ENCODE data around the gene IL1RN. TPM values are rescaled to one million over a fixed set of nuclear protein-coding genes. Genes with fewer than 3 reads are reported as not detected.

IL1RN gene
- total RNA-seq, 1 experiment from 2014 or later, result not detected

DNA sequence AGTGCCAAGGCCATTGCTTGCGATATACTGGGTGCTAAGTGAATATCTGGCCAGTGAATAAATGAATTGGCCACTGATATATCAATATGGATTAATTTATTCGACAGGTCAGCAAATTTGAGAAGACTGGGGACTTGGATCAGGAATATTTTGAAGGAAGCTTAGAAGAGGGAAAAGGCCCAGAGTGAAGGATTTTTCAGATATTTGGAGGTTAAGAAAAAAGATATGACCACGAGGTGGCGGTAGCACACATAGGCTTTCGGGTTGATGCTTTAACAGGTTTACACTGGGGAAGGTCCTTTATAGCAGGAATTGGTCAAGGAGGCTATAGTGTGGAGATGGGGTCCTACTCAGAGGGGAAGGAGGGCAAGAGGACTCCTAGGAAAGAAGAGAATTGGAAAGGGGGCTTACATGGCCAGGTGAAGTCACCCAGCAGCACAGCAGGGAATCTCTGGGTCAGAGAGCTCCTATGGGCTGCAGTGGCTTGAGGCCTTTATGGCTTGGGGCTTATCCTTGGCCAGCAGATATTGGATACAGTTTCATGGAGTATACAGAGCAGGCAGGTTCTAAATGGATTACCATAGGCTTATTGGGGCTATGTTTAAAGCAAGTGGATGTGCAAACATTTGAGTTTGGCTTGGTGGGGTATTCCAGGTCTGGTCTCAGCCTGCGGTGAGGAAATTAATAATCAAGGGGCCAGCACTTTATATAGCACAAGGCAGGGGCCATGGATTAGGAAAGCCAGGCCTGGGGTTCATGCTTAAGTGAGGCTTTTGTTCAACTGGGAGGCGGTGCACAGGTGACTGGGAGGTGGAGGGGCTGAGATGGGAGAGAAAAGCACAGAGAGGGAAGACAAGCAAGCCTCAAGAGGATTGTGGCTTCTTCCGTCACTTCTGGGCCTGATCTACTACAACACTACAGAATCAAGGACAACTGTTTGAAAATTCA lies 9.7 kb downstream of the IL1RN start:
- H3K27me3 ChIP-seq (replicated peaks; ENCODE audit: control insufficient read depth, insufficient read depth, low read length), result no peaks in the 10 kb centered on the region
- BruUV-seq (replicated peaks), result no TSS peak
- H3K36me3 ChIP-seq (ENCODE audit: control insufficient read depth, insufficient read depth, low read length), result no peaks in the 10 kb centered on the region
- Mint-ChIP-seq H3K9me3 (ENCODE audit: unreplicated experiment) (no peaks in the 10 kb centered on the region), H3K4me1 (ENCODE audit: low read depth, unreplicated experiment) (peaks cover 12% of the 10 kb centered on the region), H3K27ac (ENCODE audit: unreplicated experiment) (no peak overlapping the region), H3K27me3 (ENCODE audit: insufficient read depth, unreplicated experiment) (no peaks in the 10 kb centered on the region), H3K4me3 (ENCODE audit: unreplicated experiment) (no peak overlapping the region), H3K36me3 (ENCODE audit: insufficient read depth, unreplicated experiment) (no peaks in the 10 kb centered on the region)
- no peaks in the 10 kb centered on the region for H3K9me3 ChIP-seq
- H3K4me1 ChIP-seq, result peaks cover 12% of the 10 kb centered on the region
- POLR2A ChIA-PET, result no interaction called here
- peak in 1 of 2 experiments; percentile 65 for DNase-seq
- no peak overlapping the region for H3K4me3 ChIP-seq (ENCODE audit: low read depth, low read length)
- CTCF ChIA-PET, result interaction anchor here (0.6 to 2.9 kb wide), 11 partner anchors 16 to 253 kb away, joined by 3 to 34 read pairs (median 4); partner anchors contain the start of gene PSD4
- TF ChIP-seq CTCF (IDR thresholded peaks at IDR 0.05; ENCODE audit: insufficient read depth in 1 of 2, low read depth in 1 of 2, low read length in 1 of 2, severe bottlenecking in 1 of 2, unreplicated experiment in 1 of 2), result peak; percentile 71 to 73
- intact Hi-C loops (cut with micrococcal nuclease; ENCODE audit: unreplicated experiment), result loop anchor here (1.0 to 5.0 kb wide), 6 partner anchors 43 to 253 kb away; no protein-coding TSS in a partner anchor

- ChIA-PET POLR2A (interaction anchor here (0.7 to 0.8 kb wide), 2 partner anchors 21 to 61 kb away, joined by 3 to 8 read pairs; no protein-coding TSS in a partner anchor), CTCF (interaction anchor here (0.6 to 2.9 kb wide), 32 partner anchors 11 to 270 kb away, joined by 3 to 78 read pairs (median 5); partner anchors contain the start of gene IL1RN)
- intact Hi-C loops (cut with micrococcal nuclease; ENCODE audit: unreplicated experiment), result loop anchor here (1.0 to 5.0 kb wide), 6 partner anchors 42 to 252 kb away; no protein-coding TSS in a partner anchor
- Mint-ChIP-seq H3K36me3 (ENCODE audit: insufficient read depth, unreplicated experiment) (no peaks in the 10 kb centered on the region), H3K27ac (ENCODE audit: unreplicated experiment) (no peak overlapping the region), H3K9me3 (ENCODE audit: unreplicated experiment) (no peaks in the 10 kb centered on the region), H3K4me1 (ENCODE audit: low read depth, unreplicated experiment) (peaks cover 12% of the 10 kb centered on the region), H3K27me3 (ENCODE audit: insufficient read depth, unreplicated experiment) (no peaks in the 10 kb centered on the region), H3K4me3 (ENCODE audit: unreplicated experiment) (no peak overlapping the region)
- H3K4me1 ChIP-seq, result peaks cover 12% of the 10 kb centered on the region
- H3K4me3 ChIP-seq (ENCODE audit: low read depth, low read length), result no peak overlapping the region
- no peak for TF ChIP-seq CTCF (IDR thresholded peaks at IDR 0.05; ENCODE audit: insufficient read depth in 1 of 2, low read depth in 1 of 2, low read length in 1 of 2, severe bottlenecking in 1 of 2, unreplicated experiment in 1 of 2)
- no peak for DNase-seq
- H3K36me3 ChIP-seq (ENCODE audit: control insufficient read depth, insufficient read depth, low read length), result no peaks in the 10 kb centered on the region
- no TSS peak for BruUV-seq (replicated peaks)
- no peaks in the 10 kb centered on the region for H3K9me3 ChIP-seq
- no peaks in the 10 kb centered on the region for H3K27me3 ChIP-seq (replicated peaks; ENCODE audit: control insufficient read depth, insufficient read depth, low read length)
These were observed 10.4 kb downstream of the IL1RN start for GRCh38 chr2:113137827-113138226.

Data from Caco-2 (cell line).